Muscle layer of colon (tissue), 2 donors: Measurements from ENCODE around the gene DDC.

Experiments used
- H3K27ac ChIP-seq: one replicate; pipeline ENCODE4 v1.7.0; 2013; ENCODE audit warnings: low read depth, mild to moderate bottlenecking, low read length, moderate library complexity
- H3K27me3 ChIP-seq, 2 donors: one replicate each; pipeline ENCODE4 v1.7.0; 2013; ENCODE audit warnings: low read length in 2 of 2, mild to moderate bottlenecking in 2 of 2; ENCODE audit not compliant: insufficient read depth in 2 of 2, control insufficient read depth in 1 of 2
- H3K36me3 ChIP-seq: one replicate; pipeline ENCODE4 v1.7.0; 2013; ENCODE audit warnings: mild to moderate bottlenecking, low read length; ENCODE audit not compliant: insufficient read depth
- H3K4me1 ChIP-seq: one replicate; pipeline ENCODE4 v1.7.0; 2013; ENCODE audit warnings: mild to moderate bottlenecking, low read length; ENCODE audit not compliant: insufficient read depth
- H3K4me3 ChIP-seq, 2 donors: one replicate each; pipeline ENCODE4 v1.7.0; 2013; ENCODE audit warnings: low read length in 2 of 2, low read depth in 1 of 2, mild to moderate bottlenecking in 1 of 2, moderate library complexity in 1 of 2
- H3K9ac ChIP-seq: one replicate; pipeline ENCODE4 v1.7.0; 2013; ENCODE audit warnings: low read length
- H3K9me3 ChIP-seq: one replicate; pipeline ENCODE4 v1.7.0; 2013; ENCODE audit warnings: mild to moderate bottlenecking, low read length
- donor health status: abdominal sarcoma.
- donor health status: Adenocarcinoma of cecum.

Gene DDC

GRCh38 chr7:50474382-50475160 is 90.6 kb downstream of the DDC start:
- Histone ChIP-seq H3K27me3 (no peaks in the 10 kb centered on the region), H3K9ac (no peak overlapping the region), H3K4me3 (no peak overlapping the region), H3K9me3 (no peaks in the 10 kb centered on the region), H3K36me3 (no peaks in the 10 kb centered on the region), H3K4me1 (peaks cover 17% of the 10 kb centered on the region), H3K27ac (peak overlapping the region; percentile 24)

DNA sequence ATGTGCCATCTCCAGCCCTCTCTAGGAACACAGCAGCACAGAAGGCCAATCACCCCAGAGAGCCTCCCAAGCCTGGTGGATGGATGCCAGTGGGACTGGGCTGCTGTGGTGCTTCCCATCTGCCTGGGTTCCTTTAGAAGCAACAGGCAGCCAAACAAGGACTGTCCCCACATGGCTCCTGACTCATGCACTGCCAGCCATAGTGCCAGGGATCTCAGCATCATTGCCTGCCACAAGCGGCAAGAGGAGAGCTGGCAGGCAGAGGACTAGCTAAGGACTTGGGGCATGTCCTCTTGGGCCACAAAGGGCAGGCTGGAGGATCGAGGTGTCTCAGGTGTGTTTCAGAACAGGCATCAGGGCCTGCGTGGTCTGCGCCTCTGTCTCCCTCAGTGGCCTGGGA is 91.7 kb downstream of the DDC start:
- Histone ChIP-seq H3K9me3 (no peaks in the 10 kb centered on the region), H3K4me3 (no peak overlapping the region), H3K27ac (no peak overlapping the region), H3K9ac (no peak overlapping the region), H3K27me3 (no peaks in the 10 kb centered on the region), H3K36me3 (no peaks in the 10 kb centered on the region), H3K4me1 (peaks cover 17% of the 10 kb centered on the region)

DNA sequence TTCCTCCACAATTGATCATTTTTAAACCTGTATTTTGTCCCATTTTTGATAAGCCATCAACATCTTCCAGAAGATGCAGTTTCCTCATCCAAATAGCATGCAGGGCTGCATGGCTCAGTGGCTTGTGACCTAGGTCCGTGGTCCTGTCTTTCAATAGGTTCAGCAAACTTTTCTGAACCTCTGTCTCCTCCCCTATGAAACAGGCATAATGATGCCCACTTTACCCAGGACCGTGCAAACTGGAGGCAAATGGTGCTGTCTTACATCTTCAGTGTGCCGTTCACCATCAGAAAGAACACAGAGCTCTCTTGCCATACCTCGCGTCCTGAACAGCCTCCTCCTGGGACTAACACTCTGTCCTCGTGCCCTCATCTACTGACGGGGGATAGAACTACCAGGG is 92.8 kb downstream of the DDC start:
- Histone ChIP-seq H3K9me3 (no peaks in the 10 kb centered on the region), H3K36me3 (no peaks in the 10 kb centered on the region), H3K9ac (no peak overlapping the region), H3K27me3 (no peaks in the 10 kb centered on the region), H3K27ac (no peak overlapping the region), H3K4me3 (no peak overlapping the region), H3K4me1 (peaks cover 28% of the 10 kb centered on the region)

DNA sequence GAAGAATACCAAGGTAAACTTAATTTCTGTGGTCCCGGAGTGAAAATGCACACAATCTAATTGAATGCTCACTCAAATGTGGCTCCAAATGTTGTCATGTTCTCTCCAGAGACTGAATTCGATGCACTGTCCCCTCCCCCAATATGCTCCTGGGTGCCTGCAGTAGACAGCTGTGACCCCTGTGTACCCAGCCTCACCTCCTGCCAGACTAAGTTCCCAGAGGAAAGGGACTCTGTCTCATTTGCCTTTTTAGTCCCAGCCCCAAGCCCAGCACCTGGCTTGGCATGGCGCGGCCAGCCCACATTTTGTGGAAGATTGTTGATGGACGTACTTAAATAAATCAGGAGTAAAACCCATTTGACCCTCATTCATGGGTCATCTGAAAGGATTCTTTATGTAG is 93.2 kb downstream of the DDC start:
- H3K27me3 ChIP-seq, result no peaks in the 10 kb centered on the region
- no peaks in the 10 kb centered on the region for H3K36me3 ChIP-seq
- H3K4me3 ChIP-seq, result no peak overlapping the region
- peaks cover 28% of the 10 kb centered on the region for H3K4me1 ChIP-seq
- no peak overlapping the region for H3K27ac ChIP-seq
- no peaks in the 10 kb centered on the region for H3K9me3 ChIP-seq
- no peak overlapping the region for H3K9ac ChIP-seq

- H3K4me3 ChIP-seq, result no peak overlapping the region
- no peaks in the 10 kb centered on the region for H3K27me3 ChIP-seq
- H3K4me1 ChIP-seq, result peaks cover 28% of the 10 kb centered on the region
- H3K9me3 ChIP-seq, result no peaks in the 10 kb centered on the region
- H3K27ac ChIP-seq, result no peak overlapping the region
- no peaks in the 10 kb centered on the region for H3K36me3 ChIP-seq
- H3K9ac ChIP-seq, result no peak overlapping the region
Observed at GRCh38 chr7:50470250-50471163, 94.7 kb downstream of the DDC start.

- Histone ChIP-seq H3K4me1 (peaks cover 20% of the 10 kb centered on the region), H3K27me3 (no peaks in the 10 kb centered on the region), H3K4me3 (no peak overlapping the region), H3K9ac (no peak overlapping the region), H3K27ac (no peak overlapping the region), H3K9me3 (no peaks in the 10 kb centered on the region), H3K36me3 (no peaks in the 10 kb centered on the region)
Observed at GRCh38 chr7:50469181-50469580, 96.0 kb downstream of the DDC start.

GRCh38 chr7:50467817-50468610 is 97.2 kb downstream of the DDC start:
- H3K9ac ChIP-seq, result no peak overlapping the region

GRCh38 chr7:50466815-50467585 is 98.2 kb downstream of the DDC start:
- H3K36me3 ChIP-seq, result no peaks in the 10 kb centered on the region
- no peaks in the 10 kb centered on the region for H3K9me3 ChIP-seq
- no peak overlapping the region for H3K9ac ChIP-seq
- H3K4me3 ChIP-seq, result no peak overlapping the region
- no peaks in the 10 kb centered on the region for H3K27me3 ChIP-seq
- H3K27ac ChIP-seq, result no peak overlapping the region
- H3K4me1 ChIP-seq, result peaks cover 11% of the 10 kb centered on the region

More at GRCh38 chr7:50467817-50468610, 97.2 kb downstream of the DDC start:
- no peak overlapping the region for H3K27ac ChIP-seq
- H3K4me3 ChIP-seq, result peak overlapping the region in 1 of 2 donors; percentile 19
- H3K36me3 ChIP-seq, result no peaks in the 10 kb centered on the region
- H3K27me3 ChIP-seq, result no peaks in the 10 kb centered on the region
- peaks cover 11% of the 10 kb centered on the region for H3K4me1 ChIP-seq
- H3K9me3 ChIP-seq, result no peaks in the 10 kb centered on the region

GRCh38 chr7:50463035-50463434 is 102.2 kb downstream of the DDC start:
- no peaks in the 10 kb centered on the region for H3K27me3 ChIP-seq
- no peak overlapping the region for H3K9ac ChIP-seq
- H3K9me3 ChIP-seq, result no peaks in the 10 kb centered on the region
- H3K36me3 ChIP-seq, result no peaks in the 10 kb centered on the region
- no peak overlapping the region for H3K27ac ChIP-seq
- peaks cover 7% of the 10 kb centered on the region for H3K4me1 ChIP-seq
- no peak overlapping the region for H3K4me3 ChIP-seq

DNA sequence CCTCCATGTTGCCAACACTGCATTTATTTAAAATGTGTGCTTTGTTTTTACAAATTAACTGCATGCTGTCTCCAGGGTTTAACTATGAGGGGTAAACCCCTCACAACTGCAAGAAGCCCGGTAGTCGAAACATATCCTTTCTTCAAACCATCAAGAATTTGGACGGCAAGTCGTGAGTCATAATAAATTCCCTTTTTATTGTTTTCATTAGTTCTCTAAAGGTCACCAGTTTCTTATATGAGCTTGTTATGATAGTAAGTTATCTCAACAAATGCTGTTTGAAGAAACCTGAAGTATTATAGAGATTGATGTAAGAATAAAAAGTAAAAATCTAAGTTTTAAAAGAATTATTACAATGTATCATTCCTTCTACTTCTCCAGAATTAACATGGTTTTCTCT is 102.8 kb downstream of the DDC start:
- Histone ChIP-seq H3K27me3 (no peaks in the 10 kb centered on the region), H3K4me3 (no peak overlapping the region), H3K4me1 (peaks cover under 1% of the 10 kb centered on the region), H3K9me3 (no peaks in the 10 kb centered on the region), H3K36me3 (no peaks in the 10 kb centered on the region), H3K27ac (no peak overlapping the region), H3K9ac (no peak overlapping the region)
